Calu3 (cell line): Measurements from ENCODE around the gene TFRC. TPM values are rescaled to one million over a fixed set of nuclear protein-coding genes. Genes with fewer than 3 reads are reported as not detected.
"Not testable (repeated sequence)": the region's sequence is repeated elsewhere in the genome, so short reads cannot be mapped to it uniquely, and the experiment has no call there.

Experiments
- BruUV-seq: library from RNA; stranded (reverse); fragments of 400-500 nt; replicated peaks from 2 replicates; lab custom pipeline; 2021; lab: Mats Ljungman, UMichigan
- CTCF ChIA-PET: fragments of 300-600 bp; sonication (Branson Sonifier 250); formaldehyde crosslinking; loops from one replicate; lab custom pipeline; 2022; ENCODE audit warnings: antibody characterized with exemption; lab: Charles Lee
- DNase-seq: peaks from one replicate; pipeline ENCODE4 v3.0.0; 2022
- H3K27ac Mint-ChIP-seq: one replicate; pipeline ENCODE4 v1.8.0; 2022; ENCODE audit warnings: mixed read lengths; ENCODE audit not compliant: unreplicated experiment
- H3K27me3 Mint-ChIP-seq: one replicate; pipeline ENCODE4 v1.8.0; 2022; ENCODE audit warnings: mixed read lengths; ENCODE audit not compliant: unreplicated experiment
- H3K36me3 Mint-ChIP-seq: one replicate; pipeline ENCODE4 v1.8.0; 2022; ENCODE audit warnings: mild to moderate bottlenecking, moderate library complexity, mixed read lengths; ENCODE audit not compliant: insufficient read depth, unreplicated experiment
- H3K4me1 Mint-ChIP-seq: one replicate; pipeline ENCODE4 v1.8.0; 2022; ENCODE audit warnings: mild to moderate bottlenecking, low read depth, mixed read lengths; ENCODE audit not compliant: unreplicated experiment
- H3K4me3 Mint-ChIP-seq: one replicate; pipeline ENCODE4 v1.8.0; 2022; ENCODE audit warnings: mild to moderate bottlenecking, low read depth, moderate library complexity, mixed read lengths; ENCODE audit not compliant: unreplicated experiment
- H3K9me3 Mint-ChIP-seq: one replicate; pipeline ENCODE4 v1.8.0; 2022; ENCODE audit warnings: low read depth, mixed read lengths; ENCODE audit not compliant: unreplicated experiment
- intact Hi-C: fragments of 100-400 bp; cut with micrococcal nuclease; formaldehyde crosslinking; loops from one replicate; pipeline ENCODE4 v1.10.0; 2022; ENCODE audit not compliant: unreplicated experiment
- total RNA-seq: library from RNA; stranded (reverse); gene quantifications from 2 replicates; pipeline ENCODE4 v1.2.3, GENCODE V29; 2022
- TF ChIP-seq, protein P1 (sequence below): fragments of 200-600 bp; IDR thresholded peaks from one replicate; pipeline ENCODE4 v1.8.0; 2022; ENCODE audit warnings: antibody characterized with exemption; ENCODE audit not compliant: unreplicated experiment

TFRC gene
- total RNA-seq, 1 experiment from 2014 or later, result 457 TPM

DNA sequence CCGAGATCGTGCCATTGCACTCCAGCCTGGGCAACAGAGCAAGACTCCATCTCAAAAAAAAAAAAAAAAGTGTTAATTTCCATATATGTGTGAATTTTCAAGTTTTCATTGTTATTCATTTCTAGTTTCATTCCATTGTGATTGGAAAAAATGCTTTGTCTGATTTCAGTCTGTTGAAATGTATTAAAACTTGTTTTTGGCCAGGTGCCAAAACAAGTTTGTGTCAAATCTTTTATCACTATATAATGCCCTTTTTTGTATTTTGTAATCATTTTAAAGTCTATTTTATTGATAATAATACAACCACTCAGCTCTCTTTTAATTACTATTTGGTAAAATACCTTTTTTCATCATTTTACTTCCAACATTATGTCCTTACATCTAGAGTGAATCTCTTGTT is 42.5 kb downstream of the TFRC start:
- peaks cover 4% of the 10 kb centered on the region for H3K36me3 Mint-ChIP-seq
- intact Hi-C loops, result no loop called here
- TF ChIP-seq, protein P1, sequence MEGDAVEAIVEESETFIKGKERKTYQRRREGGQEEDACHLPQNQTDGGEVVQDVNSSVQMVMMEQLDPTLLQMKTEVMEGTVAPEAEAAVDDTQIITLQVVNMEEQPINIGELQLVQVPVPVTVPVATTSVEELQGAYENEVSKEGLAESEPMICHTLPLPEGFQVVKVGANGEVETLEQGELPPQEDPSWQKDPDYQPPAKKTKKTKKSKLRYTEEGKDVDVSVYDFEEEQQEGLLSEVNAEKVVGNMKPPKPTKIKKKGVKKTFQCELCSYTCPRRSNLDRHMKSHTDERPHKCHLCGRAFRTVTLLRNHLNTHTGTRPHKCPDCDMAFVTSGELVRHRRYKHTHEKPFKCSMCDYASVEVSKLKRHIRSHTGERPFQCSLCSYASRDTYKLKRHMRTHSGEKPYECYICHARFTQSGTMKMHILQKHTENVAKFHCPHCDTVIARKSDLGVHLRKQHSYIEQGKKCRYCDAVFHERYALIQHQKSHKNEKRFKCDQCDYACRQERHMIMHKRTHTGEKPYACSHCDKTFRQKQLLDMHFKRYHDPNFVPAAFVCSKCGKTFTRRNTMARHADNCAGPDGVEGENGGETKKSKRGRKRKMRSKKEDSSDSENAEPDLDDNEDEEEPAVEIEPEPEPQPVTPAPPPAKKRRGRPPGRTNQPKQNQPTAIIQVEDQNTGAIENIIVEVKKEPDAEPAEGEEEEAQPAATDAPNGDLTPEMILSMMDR, result no peak

DNA sequence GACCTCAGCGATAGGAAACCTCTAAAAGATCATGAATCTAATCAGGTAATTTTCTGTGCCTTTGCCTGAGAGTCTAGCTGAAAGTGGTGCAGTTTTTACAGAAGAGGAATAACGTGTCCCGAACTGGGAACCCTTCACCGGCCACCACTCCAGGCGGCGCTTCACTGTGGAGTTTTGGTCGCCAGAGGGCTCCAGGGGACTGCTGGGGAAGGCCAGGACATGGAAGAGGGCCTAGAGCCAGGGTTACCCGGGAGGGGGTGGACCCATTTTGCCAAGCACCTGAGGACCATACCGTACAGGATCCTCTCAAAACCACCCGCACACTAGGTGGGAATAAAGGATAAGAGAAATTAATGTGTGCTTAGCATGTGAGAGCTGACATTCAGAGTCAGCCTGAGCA is 55.8 kb downstream of the TFRC start:
- not testable (repeated sequence) for H3K9me3 Mint-ChIP-seq, H3K4me3 Mint-ChIP-seq, H3K36me3 Mint-ChIP-seq, H3K27ac Mint-ChIP-seq, H3K4me1 Mint-ChIP-seq, BruUV-seq
- CTCF ChIA-PET, result interaction anchor here (1.0 kb wide), 1 partner anchor 22 kb away, joined by 3 read pairs; no protein-coding TSS in a partner anchor
- H3K27me3 Mint-ChIP-seq, result peaks cover 68% of the 10 kb centered on the region
- TF ChIP-seq, protein P1, result peak; percentile 64
- intact Hi-C loops, result loop anchor here (2.0 kb wide), 1 partner anchor 171 kb away; no protein-coding TSS in a partner anchor
- peak; percentile 74 for DNase-seq

More for the DNA sequence above, 42.5 kb downstream of the TFRC start:
- DNase-seq, result no peak
- H3K4me3 Mint-ChIP-seq, result no peak overlapping the region
- H3K27me3 Mint-ChIP-seq, result no peaks in the 10 kb centered on the region
- no peaks in the 10 kb centered on the region for H3K4me1 Mint-ChIP-seq
- H3K27ac Mint-ChIP-seq, result no peak overlapping the region
- H3K9me3 Mint-ChIP-seq, result peaks cover 6% of the 10 kb centered on the region
- CTCF ChIA-PET, result interaction anchor here (0.7 kb wide), 1 partner anchor 119 kb away, joined by 4 read pairs; no protein-coding TSS in a partner anchor
- no TSS peak for BruUV-seq

DNA sequence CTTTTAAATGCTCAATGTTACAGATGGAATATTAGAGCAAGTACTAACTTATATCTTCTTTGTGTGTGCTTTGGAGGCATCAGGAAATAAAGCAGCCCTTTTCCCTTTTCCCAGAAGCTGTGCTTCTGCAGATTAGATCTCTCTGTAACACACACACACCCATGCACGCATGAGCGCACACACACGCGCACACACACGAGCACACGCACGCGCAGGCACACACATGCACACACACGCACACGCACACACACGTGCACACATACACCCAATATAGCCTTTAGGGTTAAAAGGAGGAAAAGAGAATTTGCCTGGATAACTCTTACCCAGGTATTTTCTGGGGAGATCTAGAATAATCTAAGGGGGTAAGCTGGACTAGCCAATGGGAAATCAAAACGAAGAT is 56.9 kb downstream of the TFRC start:
- no peaks in the 10 kb centered on the region for H3K36me3 Mint-ChIP-seq
- H3K9me3 Mint-ChIP-seq, result no peaks in the 10 kb centered on the region
- no peak for DNase-seq

DNA sequence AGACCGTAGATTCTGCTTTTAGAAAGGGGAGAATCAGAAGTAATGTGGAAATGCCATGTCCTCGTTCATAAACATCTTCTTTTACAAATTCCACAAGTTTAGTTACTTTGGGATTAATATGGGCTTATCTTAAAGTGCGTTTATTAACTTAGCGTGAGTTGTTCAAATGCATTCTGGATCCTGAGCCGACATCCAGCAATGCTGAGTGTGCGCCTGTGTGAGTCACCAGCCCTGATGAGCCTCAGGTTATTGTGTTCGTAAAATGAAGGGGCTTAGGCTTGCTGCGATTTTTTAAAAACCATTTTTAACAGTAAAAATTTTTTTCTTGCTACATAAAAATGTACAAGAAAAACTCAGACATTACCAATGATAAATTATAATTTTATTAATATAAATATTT is 57.9 kb downstream of the TFRC start:
- Mint-ChIP-seq H3K4me3 (no peak overlapping the region), H3K36me3 (no peaks in the 10 kb centered on the region), H3K4me1 (no peaks in the 10 kb centered on the region), H3K27me3 (peaks cover 71% of the 10 kb centered on the region), H3K9me3 (no peaks in the 10 kb centered on the region), H3K27ac (no peak overlapping the region)
- CTCF ChIA-PET, result no interaction called here
- BruUV-seq, result no TSS peak
- TF ChIP-seq, protein P1, result no peak
- intact Hi-C loops, result no loop called here
- no peak for DNase-seq

More for the DNA sequence above, 56.9 kb downstream of the TFRC start:
- Mint-ChIP-seq H3K4me1 (no peaks in the 10 kb centered on the region), H3K27ac (no peak overlapping the region), H3K4me3 (no peak overlapping the region), H3K27me3 (peaks cover 69% of the 10 kb centered on the region)
- CTCF ChIA-PET, result no interaction called here
- TF ChIP-seq, protein P1, result no peak
- BruUV-seq, result no TSS peak
- intact Hi-C loops, result no loop called here

DNA sequence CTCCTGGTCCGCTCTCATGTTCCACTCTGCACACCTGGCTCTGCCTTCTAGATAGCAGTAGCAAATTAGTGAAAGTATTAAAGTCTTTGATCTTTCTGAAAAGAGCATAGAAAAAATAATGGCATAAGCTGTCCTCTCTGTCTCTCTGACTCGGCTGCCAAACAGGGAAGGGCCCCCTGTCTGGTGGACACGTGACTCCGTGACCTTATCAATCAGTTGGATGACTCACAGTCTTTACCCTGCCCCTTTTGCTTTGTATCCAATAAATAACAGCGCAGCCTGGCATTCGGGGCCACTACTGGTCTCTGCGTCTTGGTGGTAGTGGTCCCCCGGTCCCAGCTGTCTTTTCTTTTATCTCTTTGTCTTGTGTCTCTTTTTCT is 59.4 kb downstream of the TFRC start:
- H3K4me1 Mint-ChIP-seq, H3K27ac Mint-ChIP-seq, CTCF ChIA-PET, H3K9me3 Mint-ChIP-seq, DNase-seq, intact Hi-C loops, H3K4me3 Mint-ChIP-seq, BruUV-seq, H3K36me3 Mint-ChIP-seq: not testable (repeated sequence)
- peaks cover 71% of the 10 kb centered on the region for H3K27me3 Mint-ChIP-seq
